ENCODE data around the gene RFFL. TPM values are rescaled to one million over a fixed set of nuclear protein-coding genes. Genes with fewer than 3 reads are reported as not detected.
"Not testable (repeated sequence)": the region's sequence is repeated elsewhere in the genome, so short reads cannot be mapped to it uniquely, and the experiment has no call there.

The RFFL gene
- total RNA-seq, 1 donor from 2014 or later, result 9.5 TPM

DNA sequence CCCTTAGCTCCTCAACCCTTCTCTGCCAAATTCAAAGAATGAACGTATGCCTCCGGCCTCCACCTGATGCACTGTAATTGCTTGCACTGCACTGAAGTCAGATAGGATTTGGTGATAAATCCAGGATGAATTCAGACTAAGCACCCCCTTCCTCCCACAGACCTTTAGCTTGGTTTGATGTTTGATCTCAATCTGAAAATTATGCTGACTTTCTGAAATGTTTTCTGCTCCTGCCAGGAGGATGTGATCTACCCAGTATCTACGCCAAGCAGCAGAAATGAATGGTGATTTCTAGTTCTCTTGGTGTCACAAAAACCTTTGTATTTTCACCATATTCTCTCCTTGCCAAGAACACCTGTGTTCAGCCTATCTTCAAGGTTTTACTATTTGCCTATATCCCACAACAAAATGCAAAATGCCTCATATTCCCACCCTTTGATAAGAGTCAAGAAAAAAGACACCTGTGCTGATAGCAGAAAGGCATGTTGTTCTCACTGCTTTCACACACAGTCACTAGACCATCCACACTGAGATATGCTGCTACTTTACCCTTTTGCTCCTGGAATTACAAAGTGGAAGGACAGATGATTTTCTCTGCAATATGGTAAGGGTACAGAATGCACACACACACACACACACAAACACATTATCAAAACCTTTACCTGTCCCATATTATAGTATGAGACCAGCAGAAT, 14.7 kb downstream of the RFFL start:
- Mint-ChIP-seq H3K27me3 (ENCODE audit: low read depth, unreplicated experiment) (no peaks in the 10 kb centered on the region), H3K27ac (ENCODE audit: unreplicated experiment) (peak overlapping the region; percentile 1), H3K9me3 (ENCODE audit: unreplicated experiment) (no peaks in the 10 kb centered on the region), H3K4me3 (ENCODE audit: unreplicated experiment) (no peak overlapping the region), H3K36me3 (ENCODE audit: low read depth, unreplicated experiment) (no peaks in the 10 kb centered on the region), H3K4me1 (ENCODE audit: low read depth, unreplicated experiment) (peaks cover 37% of the 10 kb centered on the region)
- no peaks in the 10 kb centered on the region for H3K36me3 ChIP-seq (ENCODE audit: insufficient read depth, low read length)
- peaks cover 12% of the 10 kb centered on the region for H4K20me1 ChIP-seq (ENCODE audit: insufficient read depth, low read length)
- H3K79me2 ChIP-seq (ENCODE audit: insufficient read depth, low read length), result peaks cover 54% of the 10 kb centered on the region
- no peak overlapping the region for H3K4me3 ChIP-seq (ENCODE audit: insufficient read depth, low read depth, low read length)
- FAIRE-seq (no peak), DNase-seq (ENCODE audit: low read depth) (no peak)
- H2AFZ ChIP-seq (ENCODE audit: low read depth, low read length), result no peak overlapping the region
- no peak overlapping the region for H3K9ac ChIP-seq (ENCODE audit: low read length)
- no peaks in the 10 kb centered on the region for H3K9me3 ChIP-seq (ENCODE audit: insufficient read depth, low read depth, low read length)
- no peak overlapping the region for H3K27ac ChIP-seq (ENCODE audit: low read depth, low read length)
- H3K4me1 ChIP-seq (ENCODE audit: insufficient read depth, low read length), result peaks cover 31% of the 10 kb centered on the region
- TF ChIP-seq, protein P1, sequence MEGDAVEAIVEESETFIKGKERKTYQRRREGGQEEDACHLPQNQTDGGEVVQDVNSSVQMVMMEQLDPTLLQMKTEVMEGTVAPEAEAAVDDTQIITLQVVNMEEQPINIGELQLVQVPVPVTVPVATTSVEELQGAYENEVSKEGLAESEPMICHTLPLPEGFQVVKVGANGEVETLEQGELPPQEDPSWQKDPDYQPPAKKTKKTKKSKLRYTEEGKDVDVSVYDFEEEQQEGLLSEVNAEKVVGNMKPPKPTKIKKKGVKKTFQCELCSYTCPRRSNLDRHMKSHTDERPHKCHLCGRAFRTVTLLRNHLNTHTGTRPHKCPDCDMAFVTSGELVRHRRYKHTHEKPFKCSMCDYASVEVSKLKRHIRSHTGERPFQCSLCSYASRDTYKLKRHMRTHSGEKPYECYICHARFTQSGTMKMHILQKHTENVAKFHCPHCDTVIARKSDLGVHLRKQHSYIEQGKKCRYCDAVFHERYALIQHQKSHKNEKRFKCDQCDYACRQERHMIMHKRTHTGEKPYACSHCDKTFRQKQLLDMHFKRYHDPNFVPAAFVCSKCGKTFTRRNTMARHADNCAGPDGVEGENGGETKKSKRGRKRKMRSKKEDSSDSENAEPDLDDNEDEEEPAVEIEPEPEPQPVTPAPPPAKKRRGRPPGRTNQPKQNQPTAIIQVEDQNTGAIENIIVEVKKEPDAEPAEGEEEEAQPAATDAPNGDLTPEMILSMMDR (IDR thresholded peaks at IDR 0.05; ENCODE audit: insufficient read depth, low read depth, low read length), result no peak
- no peak for TF ChIP-seq EZH2 (IDR thresholded peaks at IDR 0.05; ENCODE audit: insufficient read depth, low read length)
- no peak overlapping the region for H3K4me2 ChIP-seq (ENCODE audit: low read length)
- H3K27me3 ChIP-seq (ENCODE audit: insufficient read depth, low read length), result no peaks in the 10 kb centered on the region

DNA sequence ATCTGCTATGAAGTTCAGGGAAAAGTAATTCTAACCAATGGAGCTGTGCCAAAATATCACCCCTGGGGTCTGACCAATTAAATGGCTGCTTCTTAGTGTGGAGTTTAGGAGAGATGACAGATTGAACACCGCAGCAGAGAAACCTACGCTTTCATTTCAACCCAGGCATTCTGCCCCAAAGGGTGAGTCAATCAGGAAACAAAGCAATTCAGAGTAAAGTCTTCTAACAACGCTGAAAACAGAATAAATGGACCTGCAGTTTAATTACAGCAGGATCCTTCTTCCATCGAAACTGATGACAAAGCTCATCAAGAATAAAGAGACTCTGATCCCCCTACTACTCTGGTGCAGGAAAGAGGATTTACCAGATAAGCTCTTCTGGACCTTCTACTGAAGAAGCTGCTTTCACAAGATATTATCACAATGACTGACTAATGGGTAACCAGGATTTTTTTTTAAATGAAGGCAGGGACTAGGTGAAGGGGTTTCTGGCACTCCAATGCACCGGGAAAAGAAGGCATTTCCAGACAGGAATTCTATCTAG, 16.7 kb downstream of the RFFL start:
- H3K4me3 ChIP-seq (ENCODE audit: insufficient read depth, low read depth, low read length), result peak overlapping the region; percentile 11
- H3K27me3 ChIP-seq (ENCODE audit: insufficient read depth, low read length), result no peaks in the 10 kb centered on the region
- H3K9me3 Mint-ChIP-seq (ENCODE audit: unreplicated experiment), result no peaks in the 10 kb centered on the region
- FAIRE-seq, result no peak
- peaks cover 22% of the 10 kb centered on the region for H3K4me1 Mint-ChIP-seq (ENCODE audit: low read depth, unreplicated experiment)
- peak overlapping the region; percentile 38 for H3K9ac ChIP-seq (ENCODE audit: low read length)
- no peaks in the 10 kb centered on the region for H3K36me3 ChIP-seq (ENCODE audit: insufficient read depth, low read length)
- no peaks in the 10 kb centered on the region for H3K9me3 ChIP-seq (ENCODE audit: insufficient read depth, low read depth, low read length)
- H2AFZ ChIP-seq (ENCODE audit: low read depth, low read length), result no peak overlapping the region
- H3K4me3 Mint-ChIP-seq (ENCODE audit: unreplicated experiment), result no peak overlapping the region
- peak overlapping the region; percentile 72 for H3K4me2 ChIP-seq (ENCODE audit: low read length)
- no peaks in the 10 kb centered on the region for H3K36me3 Mint-ChIP-seq (ENCODE audit: low read depth, unreplicated experiment)
- H3K4me1 ChIP-seq (ENCODE audit: insufficient read depth, low read length), result peaks cover 18% of the 10 kb centered on the region
- peak; percentile 85 for DNase-seq (ENCODE audit: low read depth)
- TF ChIP-seq EZH2 (IDR thresholded peaks at IDR 0.05; ENCODE audit: insufficient read depth, low read length), result no peak
- TF ChIP-seq, protein P1 (IDR thresholded peaks at IDR 0.05; ENCODE audit: insufficient read depth, low read depth, low read length), result no peak
- H4K20me1 ChIP-seq (ENCODE audit: insufficient read depth, low read length), result peaks cover 12% of the 10 kb centered on the region
- H3K79me2 ChIP-seq (ENCODE audit: insufficient read depth, low read length), result peaks cover 63% of the 10 kb centered on the region
- peak overlapping the region; percentile 33 for H3K27ac ChIP-seq (ENCODE audit: low read depth, low read length)
- no peaks in the 10 kb centered on the region for H3K27me3 Mint-ChIP-seq (ENCODE audit: low read depth, unreplicated experiment)
- no peak overlapping the region for H3K27ac Mint-ChIP-seq (ENCODE audit: unreplicated experiment)

DNA sequence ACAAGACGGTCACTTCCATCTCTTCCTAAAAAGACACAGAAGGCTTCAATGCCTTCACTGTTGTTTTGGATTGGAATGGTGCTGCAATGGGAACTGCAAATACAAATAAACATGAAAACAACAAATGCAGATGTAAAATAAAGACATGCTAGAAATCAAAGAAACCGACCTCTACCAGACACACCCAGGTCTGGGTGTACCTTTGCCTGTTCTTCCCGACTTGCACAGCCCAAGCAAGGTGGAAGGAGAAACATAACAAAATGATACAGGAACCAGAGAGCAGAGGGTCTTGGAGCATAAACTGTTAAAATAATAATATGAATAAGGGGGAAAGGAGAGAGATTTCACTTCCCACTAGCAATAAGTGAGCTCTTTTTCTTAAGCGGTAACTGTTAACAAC, 17.3 kb downstream of the RFFL start:
- H3K36me3 Mint-ChIP-seq (ENCODE audit: low read depth, unreplicated experiment), result no peaks in the 10 kb centered on the region
- Histone ChIP-seq H3K27me3 (ENCODE audit: insufficient read depth, low read length) (no peaks in the 10 kb centered on the region), H4K20me1 (ENCODE audit: insufficient read depth, low read length) (peaks cover 12% of the 10 kb centered on the region), H3K4me2 (ENCODE audit: low read length) (peak overlapping the region; percentile 72), H3K79me2 (ENCODE audit: insufficient read depth, low read length) (peaks cover 68% of the 10 kb centered on the region), H3K36me3 (ENCODE audit: insufficient read depth, low read length) (no peaks in the 10 kb centered on the region), H2AFZ (ENCODE audit: low read depth, low read length) (no peak overlapping the region), H3K4me1 (ENCODE audit: insufficient read depth, low read length) (peaks cover 12% of the 10 kb centered on the region), H3K4me3 (ENCODE audit: insufficient read depth, low read depth, low read length) (no peak overlapping the region), H3K9ac (ENCODE audit: low read length) (peak overlapping the region; percentile 38), H3K9me3 (ENCODE audit: insufficient read depth, low read depth, low read length) (no peaks in the 10 kb centered on the region), H3K27ac (ENCODE audit: low read depth, low read length) (no peak overlapping the region)
- H3K4me1 Mint-ChIP-seq (ENCODE audit: low read depth, unreplicated experiment), result peaks cover 16% of the 10 kb centered on the region
- H3K4me3 Mint-ChIP-seq (ENCODE audit: unreplicated experiment), result no peak overlapping the region
- no peaks in the 10 kb centered on the region for H3K9me3 Mint-ChIP-seq (ENCODE audit: unreplicated experiment)
- H3K27ac Mint-ChIP-seq (ENCODE audit: unreplicated experiment), result no peak overlapping the region
- DNase-seq (ENCODE audit: low read depth), result no peak
- no peak for TF ChIP-seq EZH2 (IDR thresholded peaks at IDR 0.05; ENCODE audit: insufficient read depth, low read length)
- TF ChIP-seq, protein P1 (IDR thresholded peaks at IDR 0.05; ENCODE audit: insufficient read depth, low read depth, low read length), result no peak
- no peak for FAIRE-seq
- no peaks in the 10 kb centered on the region for H3K27me3 Mint-ChIP-seq (ENCODE audit: low read depth, unreplicated experiment)

DNA sequence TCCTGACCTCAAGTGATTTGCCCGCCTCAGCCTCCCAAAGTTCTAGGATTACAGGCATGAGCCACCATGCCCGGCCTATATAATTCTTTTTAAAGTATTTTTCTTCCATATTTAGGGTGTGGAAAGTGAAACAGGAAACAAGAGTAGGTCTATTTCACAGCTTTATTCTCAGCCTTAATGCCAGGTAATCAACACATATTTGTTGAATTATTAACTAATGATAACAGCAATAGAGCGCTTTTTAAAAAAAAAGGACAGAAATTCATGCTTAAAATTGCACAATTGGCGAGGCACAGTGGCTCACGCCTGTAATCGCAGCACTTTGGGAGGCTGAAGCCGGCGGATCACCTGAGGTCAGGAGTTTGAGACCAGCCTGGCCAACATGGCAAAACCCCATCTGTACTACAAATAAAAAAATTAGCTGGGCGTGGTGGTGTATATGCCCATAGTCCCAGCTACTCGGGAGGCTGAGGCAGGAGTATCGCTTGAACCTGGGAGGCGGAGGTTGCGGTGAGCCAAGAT, 18.0 kb downstream of the RFFL start:
- not testable (repeated sequence) for H3K4me3 Mint-ChIP-seq (ENCODE audit: unreplicated experiment); H3K4me3 ChIP-seq (ENCODE audit: insufficient read depth, low read depth, low read length); FAIRE-seq; H2AFZ ChIP-seq (ENCODE audit: low read depth, low read length); H3K4me2 ChIP-seq (ENCODE audit: low read length); H3K27me3 Mint-ChIP-seq (ENCODE audit: low read depth, unreplicated experiment); DNase-seq (ENCODE audit: low read depth); H3K27ac Mint-ChIP-seq (ENCODE audit: unreplicated experiment); H3K27ac ChIP-seq (ENCODE audit: low read depth, low read length); H3K36me3 ChIP-seq (ENCODE audit: insufficient read depth, low read length); H3K27me3 ChIP-seq (ENCODE audit: insufficient read depth, low read length); H3K9me3 Mint-ChIP-seq (ENCODE audit: unreplicated experiment); H3K9me3 ChIP-seq (ENCODE audit: insufficient read depth, low read depth, low read length); H3K4me1 ChIP-seq (ENCODE audit: insufficient read depth, low read length); H3K36me3 Mint-ChIP-seq (ENCODE audit: low read depth, unreplicated experiment); H3K9ac ChIP-seq (ENCODE audit: low read length)
- peaks cover 12% of the 10 kb centered on the region for H3K4me1 Mint-ChIP-seq (ENCODE audit: low read depth, unreplicated experiment)
- H4K20me1 ChIP-seq (ENCODE audit: insufficient read depth, low read length), result peaks cover 12% of the 10 kb centered on the region
- peaks cover 68% of the 10 kb centered on the region for H3K79me2 ChIP-seq (ENCODE audit: insufficient read depth, low read length)

Measured in astrocyte (in vitro differentiated cells and primary cell).